ENCODE data around the gene PRR19.

PRR19 gene

GRCh38 chr19:42276821-42277220 lies 25.1 kb upstream of the PRR19 start:
- Histone ChIP-seq H3K4ac (ENCODE audit: low read length) (no peak overlapping the region), H3K79me1 (ENCODE audit: low read depth, low read length) (peaks cover 20% of the 10 kb centered on the region), H2AFZ (ENCODE audit: low read length) (no peak overlapping the region), H3K23ac (ENCODE audit: low read depth, low read length, poor library complexity) (no peak overlapping the region), H3K4me1 (ENCODE audit: control insufficient read depth in 2 of 2, insufficient read depth in 1 of 2, low read depth in 1 of 2, low read length in 2 of 2) (peaks cover 12 to 13% of the 10 kb centered on the region in 2 donors), H3K27me3 (ENCODE audit: control insufficient read depth in 3 of 3, insufficient read depth in 3 of 3, low read depth in 1 of 3, low read length in 3 of 3) (no peaks in the 10 kb centered on the region), H3K27ac (replicated peaks; ENCODE audit: low read length) (no peak overlapping the region), H3K14ac (ENCODE audit: low read length) (no peak overlapping the region), H3K4me3 (ENCODE audit: low read length in 2 of 2) (no peak overlapping the region), H2AK5ac (ENCODE audit: low read depth, low read length) (no peak overlapping the region), H2BK120ac (ENCODE audit: low read depth, low read length) (no peak overlapping the region), H3K18ac (ENCODE audit: low read length) (no peak overlapping the region), H2BK15ac (ENCODE audit: low read length) (no peak overlapping the region), H2BK12ac (ENCODE audit: low read length) (no peak overlapping the region), H3K36me3 (replicated peaks in 1 of 2; ENCODE audit: control insufficient read depth in 2 of 2, insufficient read depth in 2 of 2, low read length in 2 of 2) (peaks cover 16 to 40% of the 10 kb centered on the region in 2 donors), H3K9me3 (replicated peaks in 1 of 2; ENCODE audit: control insufficient read depth in 2 of 2, insufficient read depth in 1 of 2, low read depth in 1 of 2, low read length in 2 of 2) (no peaks in the 10 kb centered on the region), H3K9ac (ENCODE audit: low read depth, low read length, poor library complexity) (no peak overlapping the region), H3K4me2 (ENCODE audit: insufficient read depth, low read length, poor library complexity, severe bottlenecking) (no peak overlapping the region), H4K91ac (ENCODE audit: low read depth, low read length, poor library complexity) (no peak overlapping the region), H2BK5ac (ENCODE audit: low read length) (no peak overlapping the region), H4K8ac (ENCODE audit: low read depth, low read length) (no peak overlapping the region)
- no CpG with 5 or more reads among the region's 4 CpGs for WGBS, 2 donors (ENCODE audit: extremely low coverage in 2 of 2, insufficient read length in 2 of 2, insufficient replicate concordance in 1 of 2)
- DNase-seq (ENCODE audit: low spot score): no peak

- Histone ChIP-seq H3K4me2 (ENCODE audit: insufficient read depth, low read length, poor library complexity, severe bottlenecking) (no peak overlapping the region), H3K14ac (ENCODE audit: low read length) (no peak overlapping the region), H3K9me3 (replicated peaks in 1 of 2; ENCODE audit: control insufficient read depth in 2 of 2, insufficient read depth in 1 of 2, low read depth in 1 of 2, low read length in 2 of 2) (no peaks in the 10 kb centered on the region), H2BK5ac (ENCODE audit: low read length) (peak overlapping the region; percentile 48), H4K8ac (ENCODE audit: low read depth, low read length) (no peak overlapping the region), H3K18ac (ENCODE audit: low read length) (peak overlapping the region; percentile 46), H3K4me3 (ENCODE audit: low read length in 2 of 2) (no peak overlapping the region), H4K91ac (ENCODE audit: low read depth, low read length, poor library complexity) (no peak overlapping the region), H3K23ac (ENCODE audit: low read depth, low read length, poor library complexity) (peak overlapping the region; percentile 52), H2AFZ (ENCODE audit: low read length) (no peak overlapping the region), H3K36me3 (replicated peaks in 1 of 2; ENCODE audit: control insufficient read depth in 2 of 2, insufficient read depth in 2 of 2, low read length in 2 of 2) (peaks cover 16 to 32% of the 10 kb centered on the region in 2 donors), H2BK12ac (ENCODE audit: low read length) (no peak overlapping the region), H2BK120ac (ENCODE audit: low read depth, low read length) (no peak overlapping the region), H3K4ac (ENCODE audit: low read length) (no peak overlapping the region), H3K27ac (replicated peaks; ENCODE audit: low read length) (no peak overlapping the region), H2BK15ac (ENCODE audit: low read length) (peak overlapping the region; percentile 55), H3K4me1 (ENCODE audit: control insufficient read depth in 2 of 2, insufficient read depth in 1 of 2, low read depth in 1 of 2, low read length in 2 of 2) (peaks cover 22 to 23% of the 10 kb centered on the region in 2 donors), H3K79me1 (ENCODE audit: low read depth, low read length) (peaks cover 14% of the 10 kb centered on the region), H3K9ac (ENCODE audit: low read depth, low read length, poor library complexity) (peak overlapping the region; percentile 63), H3K27me3 (ENCODE audit: control insufficient read depth in 3 of 3, insufficient read depth in 3 of 3, low read depth in 1 of 3, low read length in 3 of 3) (no peaks in the 10 kb centered on the region), H2AK5ac (ENCODE audit: low read depth, low read length) (peak overlapping the region; percentile 77)
- WGBS, 2 donors (ENCODE audit: extremely low coverage in 2 of 2, insufficient read length in 2 of 2, insufficient replicate concordance in 1 of 2): no CpG with 5 or more reads among the region's 10 CpGs
- DNase-seq (ENCODE audit: low spot score): no peak
Measured at GRCh38 chr19:42277821-42278451, 24.0 kb upstream of the PRR19 start.

GRCh38 chr19:42278452-42279154 lies 23.3 kb upstream of the PRR19 start:
- H2AK5ac ChIP-seq (ENCODE audit: low read depth, low read length): peak overlapping the region; percentile 73
- no peak overlapping the region for H3K4ac ChIP-seq (ENCODE audit: low read length)
- no peak overlapping the region for H4K91ac ChIP-seq (ENCODE audit: low read depth, low read length, poor library complexity)
- peaks cover 16% of the 10 kb centered on the region for H3K79me1 ChIP-seq (ENCODE audit: low read depth, low read length)
- H3K23ac ChIP-seq (ENCODE audit: low read depth, low read length, poor library complexity): no peak overlapping the region
- H3K18ac ChIP-seq (ENCODE audit: low read length): no peak overlapping the region
- H2BK12ac ChIP-seq (ENCODE audit: low read length): no peak overlapping the region
- no peaks in the 10 kb centered on the region for H3K9me3 ChIP-seq (replicated peaks in 1 of 2; ENCODE audit: control insufficient read depth in 2 of 2, insufficient read depth in 1 of 2, low read depth in 1 of 2, low read length in 2 of 2)
- no peak overlapping the region for H2BK120ac ChIP-seq (ENCODE audit: low read depth, low read length)
- no peaks in the 10 kb centered on the region for H3K27me3 ChIP-seq (ENCODE audit: control insufficient read depth in 3 of 3, insufficient read depth in 3 of 3, low read depth in 1 of 3, low read length in 3 of 3)
- H3K36me3 ChIP-seq (replicated peaks in 1 of 2; ENCODE audit: control insufficient read depth in 2 of 2, insufficient read depth in 2 of 2, low read length in 2 of 2): peaks cover 10 to 25% of the 10 kb centered on the region in 2 donors
- H3K4me1 ChIP-seq (ENCODE audit: control insufficient read depth in 2 of 2, insufficient read depth in 1 of 2, low read depth in 1 of 2, low read length in 2 of 2): peaks cover 28% of the 10 kb centered on the region in 2 donors
- no peak overlapping the region for H3K14ac ChIP-seq (ENCODE audit: low read length)
- WGBS, 2 donors (ENCODE audit: extremely low coverage in 2 of 2, insufficient read length in 2 of 2, insufficient replicate concordance in 1 of 2): no CpG with 5 or more reads among the region's 5 CpGs
- no peak overlapping the region for H3K9ac ChIP-seq (ENCODE audit: low read depth, low read length, poor library complexity)
- H3K4me2 ChIP-seq (ENCODE audit: insufficient read depth, low read length, poor library complexity, severe bottlenecking): no peak overlapping the region
- H2AFZ ChIP-seq (ENCODE audit: low read length): no peak overlapping the region
- H3K4me3 ChIP-seq (ENCODE audit: low read length in 2 of 2): no peak overlapping the region
- no peak overlapping the region for H2BK5ac ChIP-seq (ENCODE audit: low read length)
- no peak overlapping the region for H4K8ac ChIP-seq (ENCODE audit: low read depth, low read length)
- no peak overlapping the region for H3K27ac ChIP-seq (replicated peaks; ENCODE audit: low read length)
- H2BK15ac ChIP-seq (ENCODE audit: low read length): no peak overlapping the region
- DNase-seq (ENCODE audit: low spot score): no peak

- Histone ChIP-seq H3K4me3 (ENCODE audit: low read length in 2 of 2) (peak overlapping the region; percentile 12 to 71), H2AK5ac (ENCODE audit: low read depth, low read length) (peak overlapping the region; percentile 48), H3K4me2 (ENCODE audit: insufficient read depth, low read length, poor library complexity, severe bottlenecking) (peak overlapping the region; percentile 72), H3K36me3 (replicated peaks in 1 of 2; ENCODE audit: control insufficient read depth in 2 of 2, insufficient read depth in 2 of 2, low read length in 2 of 2) (peaks cover 8 to 18% of the 10 kb centered on the region in 2 donors), H3K27me3 (ENCODE audit: control insufficient read depth in 3 of 3, insufficient read depth in 3 of 3, low read depth in 1 of 3, low read length in 3 of 3) (no peaks in the 10 kb centered on the region), H4K8ac (ENCODE audit: low read depth, low read length) (no peak overlapping the region), H3K9ac (ENCODE audit: low read depth, low read length, poor library complexity) (peak overlapping the region; percentile 73), H2BK120ac (ENCODE audit: low read depth, low read length) (no peak overlapping the region), H2BK5ac (ENCODE audit: low read length) (peak overlapping the region; percentile 98), H3K4me1 (ENCODE audit: control insufficient read depth in 2 of 2, insufficient read depth in 1 of 2, low read depth in 1 of 2, low read length in 2 of 2) (peaks cover 28% of the 10 kb centered on the region in 2 donors), H3K27ac (replicated peaks; ENCODE audit: low read length) (peak overlapping the region; percentile 12), H3K9me3 (replicated peaks in 1 of 2; ENCODE audit: control insufficient read depth in 2 of 2, insufficient read depth in 1 of 2, low read depth in 1 of 2, low read length in 2 of 2) (no peaks in the 10 kb centered on the region), H3K23ac (ENCODE audit: low read depth, low read length, poor library complexity) (peak overlapping the region; percentile 52), H3K14ac (ENCODE audit: low read length) (no peak overlapping the region), H3K4ac (ENCODE audit: low read length) (no peak overlapping the region), H2AFZ (ENCODE audit: low read length) (peak overlapping the region; percentile 90), H3K18ac (ENCODE audit: low read length) (peak overlapping the region; percentile 94), H3K79me1 (ENCODE audit: low read depth, low read length) (peaks cover 13% of the 10 kb centered on the region), H4K91ac (ENCODE audit: low read depth, low read length, poor library complexity) (no peak overlapping the region), H2BK12ac (ENCODE audit: low read length) (peak overlapping the region; percentile 86), H2BK15ac (ENCODE audit: low read length) (peak overlapping the region; percentile 19)
- no CpG with 5 or more reads among the region's 6 CpGs for WGBS, 2 donors (ENCODE audit: extremely low coverage in 2 of 2, insufficient read length in 2 of 2, insufficient replicate concordance in 1 of 2)
- DNase-seq (ENCODE audit: low spot score): no peak
Measured at GRCh38 chr19:42279155-42279901, 22.6 kb upstream of the PRR19 start.
